GM23338 (cell line): ENCODE measurements around the gene CNRIP1. TPM values are rescaled to one million over a fixed set of nuclear protein-coding genes. Genes with fewer than 3 reads are reported as not detected.

Source experiments
- ATAC-seq: fragments of 200-7000 bp; cut with Tn5 transposase; 3 replicates; pipeline ENCODE4 v1.9.1; 2020
- DNase-seq: peaks from one replicate; pipeline ENCODE4 v3.0.0-alpha.2; 2015; ENCODE audit warnings: low spot score
- H2AFZ ChIP-seq: fragments of 200-600 bp; sonication (generic); 2 replicates; pipeline ENCODE4 v1.8.0; 2016; ENCODE audit warnings: antibody characterized with exemption, mild to moderate bottlenecking, moderate library complexity
- H3F3A ChIP-seq: fragments of 200-600 bp; sonication (generic); replicated peaks from 2 replicates; pipeline ENCODE4 v1.8.0; 2017; ENCODE audit warnings: antibody characterized with exemption, mixed run types, low read depth
- H3K27ac ChIP-seq: fragments of 200-600 bp; sonication (generic); 2 replicates; pipeline ENCODE4 v1.6.1; 2016; ENCODE audit warnings: low read depth
- H3K27me3 ChIP-seq: fragments of 200-600 bp; sonication (generic); 2 replicates; pipeline ENCODE4 v1.8.0; 2016; ENCODE audit warnings: mild to moderate bottlenecking, mixed run types, moderate library complexity; ENCODE audit not compliant: insufficient read depth
- H3K36me3 ChIP-seq: fragments of 200-600 bp; sonication (generic); 2 replicates; pipeline ENCODE4 v1.8.0; 2016; ENCODE audit warnings: mild to moderate bottlenecking; ENCODE audit not compliant: insufficient read depth
- H3K4me1 ChIP-seq: fragments of 200-600 bp; sonication (generic); 2 replicates; pipeline ENCODE4 v1.8.0; 2016; ENCODE audit warnings: mild to moderate bottlenecking, moderate library complexity; ENCODE audit not compliant: insufficient read depth
- H3K4me2 ChIP-seq: fragments of 200-600 bp; sonication (generic); 2 replicates; pipeline ENCODE4 v1.7.1; 2017; ENCODE audit warnings: mixed run types
- H3K4me3 ChIP-seq: fragments of 200-600 bp; sonication (generic); 2 replicates; pipeline ENCODE4 v1.6.1; 2016; ENCODE audit warnings: mixed run types
- H3K79me2 ChIP-seq: fragments of 200-600 bp; sonication (generic); replicated peaks from 2 replicates; pipeline ENCODE4 v1.8.0; 2017; ENCODE audit warnings: mild to moderate bottlenecking; ENCODE audit not compliant: insufficient read depth
- H3K9me2 ChIP-seq: fragments of 200-600 bp; sonication (generic); 2 replicates; pipeline ENCODE4 v1.8.0; 2017; ENCODE audit not compliant: insufficient read depth
- H4K20me1 ChIP-seq: fragments of 200-600 bp; sonication (generic); replicated peaks from 2 replicates; pipeline ENCODE4 v1.8.0; 2017; ENCODE audit warnings: mild to moderate bottlenecking; ENCODE audit not compliant: insufficient read depth
- H3K27ac Mint-ChIP-seq: 2 replicates; pipeline ENCODE4 v1.8.0; 2020; ENCODE audit warnings: inconsistent platforms, mild to moderate bottlenecking, moderate library complexity, mixed read lengths
- H3K27me3 Mint-ChIP-seq: 3 replicates; pipeline ENCODE4 v1.8.0; 2022; ENCODE audit warnings: low read depth, mild to moderate bottlenecking, moderate library complexity, mixed read lengths, inconsistent platforms; ENCODE audit not compliant: insufficient read depth, poor library complexity
- H3K36me3 Mint-ChIP-seq: 3 replicates; pipeline ENCODE4 v1.8.0; 2021; ENCODE audit warnings: low read depth, mild to moderate bottlenecking, inconsistent platforms, moderate library complexity, mixed read lengths
- H3K4me1 Mint-ChIP-seq: 3 replicates; pipeline ENCODE4 v1.8.0; 2020; ENCODE audit warnings: mild to moderate bottlenecking, inconsistent platforms, mixed read lengths
- H3K4me3 Mint-ChIP-seq: 3 replicates; pipeline ENCODE4 v1.8.0; 2021; ENCODE audit warnings: moderate library complexity, mild to moderate bottlenecking, inconsistent platforms, mixed read lengths
- H3K9me3 Mint-ChIP-seq: 3 replicates; pipeline ENCODE4 v1.8.0; 2020; ENCODE audit warnings: moderate library complexity, mild to moderate bottlenecking, inconsistent platforms, mixed read lengths
- CTCF ChIP-seq, 2 experiments: fragments of 200-600 bp in 1 of 2; sonication (generic) in 1 of 2; conservative IDR thresholded peaks; 2 replicates each; pipeline versions ENCODE4 v1.5.1 to v1.6.1; 2016 to 2017; ENCODE audit warnings: antibody characterized with exemption in 2 of 2, low read depth in 2 of 2, mild to moderate bottlenecking in 2 of 2, moderate library complexity in 1 of 2
- EZH2phosphoT487 ChIP-seq: fragments of 200-600 bp; sonication (generic); IDR thresholded peaks from one replicate; pipeline ENCODE4 v1.8.1; 2018; ENCODE audit warnings: antibody characterized with exemption; ENCODE audit not compliant: unreplicated experiment
- REST ChIP-seq: IDR thresholded peaks from one replicate; pipeline ENCODE4 v1.6.1; 2018; ENCODE audit warnings: antibody characterized with exemption; ENCODE audit not compliant: unreplicated experiment
- STAT1 ChIP-seq: IDR thresholded peaks from one replicate; pipeline ENCODE4 v1.6.1; 2016; ENCODE audit warnings: antibody characterized with exemption; ENCODE audit not compliant: unreplicated experiment
- polyA plus RNA-seq: library from polyadenylated mRNA; unstranded; fragments of >200 nt; fragmentation: Nextera tagmentation; extraction: Ambion mirVana; gene quantifications from 2 replicates; pipeline ENCODE4 v1.2.1, GENCODE V29; 2016
- total RNA-seq: library from RNA; depleted of rRNA; stranded (reverse); fragments of >200 nt; shearing (Covaris generic); gene quantifications from 2 replicates; pipeline ENCODE4 v1.2.3, GENCODE V29; 2014
- TF ChIP-seq, protein P1 (sequence below): IDR thresholded peaks from 2 replicates; pipeline ENCODE4 v1.6.1; 2016; ENCODE audit warnings: antibody characterized with exemption

The CNRIP1 gene
- total and polyA plus RNA-seq, 2 experiments from 2014 or later = 5.9 to 6.9 TPM

GRCh38 chr2:68245672-68246071, 74.1 kb downstream of the CNRIP1 start (continued):
- no peak for TF ChIP-seq REST
- TF ChIP-seq STAT1 = no peak
- TF ChIP-seq EZH2phosphoT487 = no peak

GRCh38 chr2:68245066-68245465, 74.7 kb downstream of the CNRIP1 start:
- H2AFZ ChIP-seq = no peak overlapping the region
- H3K9me2 ChIP-seq = no peaks in the 10 kb centered on the region
- Mint-ChIP-seq H3K4me1 (peaks cover 19% of the 10 kb centered on the region), H3K4me3 (no peak overlapping the region), H3K27me3 (no peaks in the 10 kb centered on the region), H3K9me3 (no peaks in the 10 kb centered on the region), H3K36me3 (peaks cover 2% of the 10 kb centered on the region; the same call in 1 of the 3 replicates), H3K27ac (no peak overlapping the region)
- H3K27ac ChIP-seq = no peak overlapping the region
- no peak overlapping the region for H3K4me3 ChIP-seq
- TF ChIP-seq STAT1 = no peak
- DNase-seq (no peak), ATAC-seq (no peak)
- peaks cover 40% of the 10 kb centered on the region for H3K4me1 ChIP-seq
- no peak overlapping the region for H3K4me2 ChIP-seq
- no peaks in the 10 kb centered on the region for H3K27me3 ChIP-seq
- H4K20me1 ChIP-seq = peaks cover 82% of the 10 kb centered on the region
- no peaks in the 10 kb centered on the region for H3K36me3 ChIP-seq
- no peaks in the 10 kb centered on the region for H3F3A ChIP-seq
- peaks cover 100% of the 10 kb centered on the region for H3K79me2 ChIP-seq

GRCh38 chr2:68244456-68244855, 75.3 kb downstream of the CNRIP1 start:
- TF ChIP-seq REST (no peak), STAT1 (no peak), EZH2phosphoT487 (no peak), CTCF (conservative IDR thresholded peaks at IDR 0.05; ENCODE audit: low read depth in 2 of 2) (peak in 1 of 2 experiments; percentile 41; a peak in 3 of 4 replicates)
- TF ChIP-seq, protein P1, sequence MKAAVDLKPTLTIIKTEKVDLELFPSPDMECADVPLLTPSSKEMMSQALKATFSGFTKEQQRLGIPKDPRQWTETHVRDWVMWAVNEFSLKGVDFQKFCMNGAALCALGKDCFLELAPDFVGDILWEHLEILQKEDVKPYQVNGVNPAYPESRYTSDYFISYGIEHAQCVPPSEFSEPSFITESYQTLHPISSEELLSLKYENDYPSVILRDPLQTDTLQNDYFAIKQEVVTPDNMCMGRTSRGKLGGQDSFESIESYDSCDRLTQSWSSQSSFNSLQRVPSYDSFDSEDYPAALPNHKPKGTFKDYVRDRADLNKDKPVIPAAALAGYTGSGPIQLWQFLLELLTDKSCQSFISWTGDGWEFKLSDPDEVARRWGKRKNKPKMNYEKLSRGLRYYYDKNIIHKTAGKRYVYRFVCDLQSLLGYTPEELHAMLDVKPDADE = no peak
- Mint-ChIP-seq H3K36me3 (no peaks in the 10 kb centered on the region), H3K4me3 (no peak overlapping the region), H3K4me1 (peaks cover 18% of the 10 kb centered on the region), H3K27me3 (no peaks in the 10 kb centered on the region), H3K27ac (no peak overlapping the region), H3K9me3 (no peaks in the 10 kb centered on the region)
- Histone ChIP-seq H3K27me3 (no peaks in the 10 kb centered on the region), H4K20me1 (peaks cover 82% of the 10 kb centered on the region), H2AFZ (no peak overlapping the region), H3K79me2 (peaks cover 100% of the 10 kb centered on the region), H3K4me2 (no peak overlapping the region), H3K27ac (no peak overlapping the region), H3F3A (no peaks in the 10 kb centered on the region), H3K4me3 (no peak overlapping the region), H3K4me1 (peaks cover 42% of the 10 kb centered on the region), H3K9me2 (no peaks in the 10 kb centered on the region), H3K36me3 (no peaks in the 10 kb centered on the region)
- no peak for DNase-seq
- no peak for ATAC-seq
